H1 (cell line): ENCODE data around the gene HAND1. TPM values are rescaled to one million over a fixed set of nuclear protein-coding genes. Genes with fewer than 3 reads are reported as not detected.

ENCODE experiments used
- polyA plus RNA-seq, 7 experiments: library from polyadenylated mRNA; depleted of rRNA in 3 of 7; stranded (reverse) in 5 of 7; unstranded in 2 of 7; fragments of >200 nt in 5 of 7; fragments of 200-250 nt in 2 of 7; gene quantifications; 1 replicate in 5 of 7; 2 replicates in 1 of 7; 4 replicates in 1 of 7; pipeline versions ENCODE4 v1.2.1 to v1.2.3, GENCODE V29; 2011 to 2013; ENCODE audit warnings: missing spikeins in 2 of 7, mixed read lengths in 2 of 7
- total RNA-seq: library from RNA; stranded (reverse); fragmentation: NEBNext Ultra II Directional; extraction: Animal tissue kit (Norgen Biotek cat#: 25700); gene quantifications from 2 replicates; pipeline ENCODE4 v1.2.1, GENCODE V29; 2021
- TF ChIP-seq, protein P1 (sequence below): fragments of 300-600 bp; sonication (generic); IDR thresholded peaks from 2 replicates; pipeline ENCODE4 v1.7.1; 2012; ENCODE audit warnings: low read length, moderate library complexity, mild to moderate bottlenecking, inconsistent platforms; ENCODE audit not compliant: insufficient replicate concordance

Gene HAND1
- total and polyA plus RNA-seq, 2 of the 8 experiments (the other 6 are each of a cell fraction or from before 2014, with no cell fraction given), result 0.06 TPM; not detected in 1

GRCh38 chr5:154506049-154506715 lies 28.2 kb upstream of the HAND1 start (continued):
- TF ChIP-seq, protein P1, sequence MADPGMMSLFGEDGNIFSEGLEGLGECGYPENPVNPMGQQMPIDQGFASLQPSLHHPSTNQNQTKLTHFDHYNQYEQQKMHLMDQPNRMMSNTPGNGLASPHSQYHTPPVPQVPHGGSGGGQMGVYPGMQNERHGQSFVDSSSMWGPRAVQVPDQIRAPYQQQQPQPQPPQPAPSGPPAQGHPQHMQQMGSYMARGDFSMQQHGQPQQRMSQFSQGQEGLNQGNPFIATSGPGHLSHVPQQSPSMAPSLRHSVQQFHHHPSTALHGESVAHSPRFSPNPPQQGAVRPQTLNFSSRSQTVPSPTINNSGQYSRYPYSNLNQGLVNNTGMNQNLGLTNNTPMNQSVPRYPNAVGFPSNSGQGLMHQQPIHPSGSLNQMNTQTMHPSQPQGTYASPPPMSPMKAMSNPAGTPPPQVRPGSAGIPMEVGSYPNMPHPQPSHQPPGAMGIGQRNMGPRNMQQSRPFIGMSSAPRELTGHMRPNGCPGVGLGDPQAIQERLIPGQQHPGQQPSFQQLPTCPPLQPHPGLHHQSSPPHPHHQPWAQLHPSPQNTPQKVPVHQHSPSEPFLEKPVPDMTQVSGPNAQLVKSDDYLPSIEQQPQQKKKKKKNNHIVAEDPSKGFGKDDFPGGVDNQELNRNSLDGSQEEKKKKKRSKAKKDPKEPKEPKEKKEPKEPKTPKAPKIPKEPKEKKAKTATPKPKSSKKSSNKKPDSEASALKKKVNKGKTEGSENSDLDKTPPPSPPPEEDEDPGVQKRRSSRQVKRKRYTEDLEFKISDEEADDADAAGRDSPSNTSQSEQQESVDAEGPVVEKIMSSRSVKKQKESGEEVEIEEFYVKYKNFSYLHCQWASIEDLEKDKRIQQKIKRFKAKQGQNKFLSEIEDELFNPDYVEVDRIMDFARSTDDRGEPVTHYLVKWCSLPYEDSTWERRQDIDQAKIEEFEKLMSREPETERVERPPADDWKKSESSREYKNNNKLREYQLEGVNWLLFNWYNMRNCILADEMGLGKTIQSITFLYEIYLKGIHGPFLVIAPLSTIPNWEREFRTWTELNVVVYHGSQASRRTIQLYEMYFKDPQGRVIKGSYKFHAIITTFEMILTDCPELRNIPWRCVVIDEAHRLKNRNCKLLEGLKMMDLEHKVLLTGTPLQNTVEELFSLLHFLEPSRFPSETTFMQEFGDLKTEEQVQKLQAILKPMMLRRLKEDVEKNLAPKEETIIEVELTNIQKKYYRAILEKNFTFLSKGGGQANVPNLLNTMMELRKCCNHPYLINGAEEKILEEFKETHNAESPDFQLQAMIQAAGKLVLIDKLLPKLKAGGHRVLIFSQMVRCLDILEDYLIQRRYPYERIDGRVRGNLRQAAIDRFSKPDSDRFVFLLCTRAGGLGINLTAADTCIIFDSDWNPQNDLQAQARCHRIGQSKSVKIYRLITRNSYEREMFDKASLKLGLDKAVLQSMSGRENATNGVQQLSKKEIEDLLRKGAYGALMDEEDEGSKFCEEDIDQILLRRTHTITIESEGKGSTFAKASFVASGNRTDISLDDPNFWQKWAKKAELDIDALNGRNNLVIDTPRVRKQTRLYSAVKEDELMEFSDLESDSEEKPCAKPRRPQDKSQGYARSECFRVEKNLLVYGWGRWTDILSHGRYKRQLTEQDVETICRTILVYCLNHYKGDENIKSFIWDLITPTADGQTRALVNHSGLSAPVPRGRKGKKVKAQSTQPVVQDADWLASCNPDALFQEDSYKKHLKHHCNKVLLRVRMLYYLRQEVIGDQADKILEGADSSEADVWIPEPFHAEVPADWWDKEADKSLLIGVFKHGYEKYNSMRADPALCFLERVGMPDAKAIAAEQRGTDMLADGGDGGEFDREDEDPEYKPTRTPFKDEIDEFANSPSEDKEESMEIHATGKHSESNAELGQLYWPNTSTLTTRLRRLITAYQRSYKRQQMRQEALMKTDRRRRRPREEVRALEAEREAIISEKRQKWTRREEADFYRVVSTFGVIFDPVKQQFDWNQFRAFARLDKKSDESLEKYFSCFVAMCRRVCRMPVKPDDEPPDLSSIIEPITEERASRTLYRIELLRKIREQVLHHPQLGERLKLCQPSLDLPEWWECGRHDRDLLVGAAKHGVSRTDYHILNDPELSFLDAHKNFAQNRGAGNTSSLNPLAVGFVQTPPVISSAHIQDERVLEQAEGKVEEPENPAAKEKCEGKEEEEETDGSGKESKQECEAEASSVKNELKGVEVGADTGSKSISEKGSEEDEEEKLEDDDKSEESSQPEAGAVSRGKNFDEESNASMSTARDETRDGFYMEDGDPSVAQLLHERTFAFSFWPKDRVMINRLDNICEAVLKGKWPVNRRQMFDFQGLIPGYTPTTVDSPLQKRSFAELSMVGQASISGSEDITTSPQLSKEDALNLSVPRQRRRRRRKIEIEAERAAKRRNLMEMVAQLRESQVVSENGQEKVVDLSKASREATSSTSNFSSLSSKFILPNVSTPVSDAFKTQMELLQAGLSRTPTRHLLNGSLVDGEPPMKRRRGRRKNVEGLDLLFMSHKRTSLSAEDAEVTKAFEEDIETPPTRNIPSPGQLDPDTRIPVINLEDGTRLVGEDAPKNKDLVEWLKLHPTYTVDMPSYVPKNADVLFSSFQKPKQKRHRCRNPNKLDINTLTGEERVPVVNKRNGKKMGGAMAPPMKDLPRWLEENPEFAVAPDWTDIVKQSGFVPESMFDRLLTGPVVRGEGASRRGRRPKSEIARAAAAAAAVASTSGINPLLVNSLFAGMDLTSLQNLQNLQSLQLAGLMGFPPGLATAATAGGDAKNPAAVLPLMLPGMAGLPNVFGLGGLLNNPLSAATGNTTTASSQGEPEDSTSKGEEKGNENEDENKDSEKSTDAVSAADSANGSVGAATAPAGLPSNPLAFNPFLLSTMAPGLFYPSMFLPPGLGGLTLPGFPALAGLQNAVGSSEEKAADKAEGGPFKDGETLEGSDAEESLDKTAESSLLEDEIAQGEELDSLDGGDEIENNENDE, result no peak
- TF ChIP-seq, all 59 proteins: peak for 1
